ENCODE data around the gene IGF2.

Gene IGF2

DNA sequence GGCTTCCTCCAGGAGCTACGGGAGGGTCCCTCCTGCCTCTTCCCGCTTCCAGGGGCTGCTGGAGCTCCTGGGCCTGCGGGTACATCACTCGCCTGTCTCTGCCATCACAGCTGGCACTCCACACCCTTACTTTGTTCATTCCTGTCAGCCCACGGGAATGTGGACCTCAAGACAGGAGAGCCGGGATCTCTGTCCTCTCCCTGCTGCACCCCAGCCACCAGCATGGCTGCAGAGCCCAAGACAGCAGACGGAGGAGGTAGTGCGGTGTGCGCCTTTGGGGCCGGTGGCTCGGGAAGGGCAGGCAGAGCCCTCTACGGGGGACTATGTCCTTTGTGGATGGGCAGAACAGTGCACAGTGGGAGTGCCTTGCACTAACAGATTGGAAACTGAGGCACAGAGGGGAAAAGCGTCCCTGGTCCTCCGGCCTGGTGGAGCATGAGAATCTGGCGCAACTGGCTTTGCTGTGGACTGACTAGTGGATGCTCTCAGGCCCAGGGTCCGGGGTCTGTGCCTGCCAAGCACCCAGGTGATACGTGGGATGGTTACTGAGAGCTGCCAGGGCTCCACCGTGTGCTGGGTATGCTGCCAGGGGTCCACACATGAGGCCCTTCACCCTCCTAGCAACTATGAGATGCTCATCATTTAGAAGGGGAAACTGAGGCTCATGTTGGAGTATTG, 47.3 kb downstream of the IGF2 start:
- no peak for DNase-seq (ENCODE audit: low read depth in 2 of 2)

DNA sequence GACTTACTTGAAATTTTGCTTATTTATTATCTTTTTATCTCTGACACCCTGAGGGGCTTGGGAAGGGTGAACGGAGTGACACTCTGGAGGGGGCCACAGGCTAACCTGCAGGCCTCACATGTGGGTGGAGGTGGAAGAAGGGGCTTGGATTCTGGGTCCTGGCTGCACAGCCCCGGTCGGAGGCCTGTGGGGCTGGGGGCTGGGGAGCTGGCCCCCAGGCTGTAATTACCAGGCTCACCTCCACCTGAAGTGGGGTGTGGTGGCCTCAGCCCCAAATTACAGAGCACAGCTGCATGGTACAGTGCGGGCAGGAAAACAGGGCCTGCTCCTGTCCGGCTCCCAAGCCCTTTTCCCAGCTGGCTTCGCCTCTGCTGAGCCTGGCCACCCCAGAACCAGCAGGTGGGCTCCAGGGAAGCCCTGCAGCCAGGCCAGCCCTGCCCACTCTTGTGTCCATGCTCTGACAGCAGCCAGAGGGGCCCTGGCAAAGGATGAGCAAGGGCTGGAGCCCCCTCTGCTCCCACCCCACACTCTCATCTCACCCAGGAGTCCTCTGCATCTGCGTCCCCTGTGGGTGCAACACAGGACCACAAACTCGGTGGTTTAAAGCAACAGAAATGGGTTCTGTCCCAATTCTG, 48.0 kb downstream of the IGF2 start:
- DNase-seq (ENCODE audit: low read depth in 2 of 2): no peak

DNA sequence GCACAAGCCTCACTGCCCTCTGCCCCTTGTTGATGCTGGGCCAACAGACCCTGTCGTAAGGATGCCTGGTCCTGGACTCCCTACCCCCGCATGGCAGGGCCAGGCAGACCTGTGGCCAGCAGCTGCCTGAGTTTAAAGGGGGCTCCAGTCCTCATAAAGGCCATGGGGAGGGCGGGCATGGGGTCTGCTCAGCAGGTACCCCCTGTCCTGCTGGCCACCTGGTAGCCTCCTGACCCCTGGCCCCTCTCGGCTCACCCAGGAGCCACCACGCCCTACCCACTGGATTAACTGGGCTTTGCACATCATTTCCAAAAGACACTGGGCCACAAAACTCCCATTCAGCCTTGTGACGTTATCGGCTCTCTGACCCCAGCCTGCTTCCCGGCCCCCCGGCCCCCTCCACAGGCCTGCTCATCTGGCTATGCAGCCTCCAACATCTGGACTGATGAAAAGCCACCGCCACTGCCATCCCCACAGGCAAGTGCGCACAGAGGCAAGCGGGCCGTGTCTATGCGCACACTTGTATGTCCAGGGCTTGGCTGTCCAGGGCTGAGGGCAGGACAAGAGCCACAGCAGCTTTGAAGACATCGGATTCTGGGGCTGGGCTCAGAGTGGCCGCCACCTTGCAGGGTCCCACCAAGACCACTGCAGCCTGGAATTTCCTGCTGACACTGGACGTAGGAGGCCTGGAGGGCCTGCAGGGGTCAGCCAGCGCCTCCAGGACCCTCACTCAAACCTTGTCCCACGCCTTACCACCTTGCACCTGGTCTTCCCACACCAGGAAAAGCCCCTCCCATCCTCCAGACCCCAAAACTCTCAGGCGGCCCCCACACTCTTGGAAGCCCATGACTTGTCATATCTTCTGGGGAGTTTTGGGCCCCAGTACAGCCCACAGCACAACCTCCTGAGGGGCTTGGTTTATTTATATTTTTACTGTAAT, 48.7 kb downstream of the IGF2 start:
- DNase-seq (ENCODE audit: low read depth in 2 of 2): no peak

DNA sequence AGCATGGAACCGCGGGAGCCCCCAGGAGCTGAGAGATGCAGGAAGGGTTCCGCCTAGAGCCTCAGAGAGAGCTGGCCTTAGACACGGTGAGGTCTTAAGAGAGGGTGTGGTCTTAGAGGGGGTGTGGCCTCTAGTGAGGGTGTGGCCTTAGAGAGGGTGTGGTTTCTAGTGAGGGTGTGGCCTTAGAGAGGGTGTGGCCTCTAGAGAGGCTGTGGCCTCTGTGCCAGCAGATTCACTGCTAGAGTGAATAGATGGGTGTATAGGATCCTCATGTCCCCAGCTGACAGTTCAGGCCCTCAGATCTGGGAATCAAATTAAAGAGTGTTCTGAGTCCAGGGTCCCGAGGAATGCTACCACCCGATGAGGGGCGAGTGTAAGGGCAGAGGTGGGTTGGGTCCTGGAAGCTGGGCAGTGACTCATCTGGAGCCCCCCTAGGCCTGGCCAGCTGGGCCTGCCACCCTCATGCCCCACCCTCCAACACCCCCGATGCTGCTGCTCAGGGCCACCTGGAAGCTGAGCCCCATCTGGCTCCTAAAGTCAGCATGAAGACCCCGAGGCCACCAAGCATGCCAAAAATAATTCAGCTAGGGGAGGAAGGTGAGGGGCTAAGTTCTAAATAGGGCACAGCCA, 49.5 kb downstream of the IGF2 start:
- DNase-seq (ENCODE audit: low read depth in 2 of 2): no peak

DNA sequence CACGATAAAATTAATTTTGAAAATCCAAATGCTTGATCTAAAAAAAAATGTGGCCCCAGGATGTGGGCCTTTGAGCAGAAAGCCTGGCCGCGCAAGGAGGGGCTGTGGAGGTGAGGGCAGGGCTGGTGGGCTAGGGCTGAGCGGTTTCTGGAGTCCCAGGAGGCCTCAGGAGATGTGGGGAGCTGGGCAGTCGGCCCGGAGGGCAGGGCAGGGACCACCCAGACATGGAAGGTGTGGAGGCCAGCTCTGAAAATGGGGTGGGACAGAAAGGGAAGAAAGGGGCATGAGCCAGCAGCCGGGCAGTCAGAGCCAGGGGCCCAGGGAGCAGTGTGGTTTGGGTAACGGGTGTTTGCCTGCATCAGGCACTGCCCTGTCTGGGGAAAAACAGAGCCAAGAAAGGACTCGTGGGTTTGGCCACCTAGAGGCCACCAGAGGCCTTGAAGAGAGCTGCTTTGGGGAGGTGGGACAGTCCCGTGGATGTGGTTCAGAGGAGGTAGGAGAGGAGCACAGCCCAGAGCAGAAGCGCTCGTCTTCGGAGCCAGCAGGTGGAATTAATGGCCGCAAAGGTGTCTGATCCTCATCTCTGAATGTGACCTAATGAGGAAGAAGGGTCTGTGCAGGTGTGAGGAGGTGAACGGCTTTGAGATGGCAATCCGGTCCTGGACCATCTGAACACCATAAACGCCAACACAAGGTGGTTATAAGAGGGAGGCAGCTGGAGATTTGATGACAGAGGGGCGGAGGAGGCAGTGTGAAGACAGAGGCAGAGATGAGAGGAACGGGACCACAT, 50.2 kb downstream of the IGF2 start:
- DNase-seq (ENCODE audit: low read depth in 2 of 2): no peak

DNA sequence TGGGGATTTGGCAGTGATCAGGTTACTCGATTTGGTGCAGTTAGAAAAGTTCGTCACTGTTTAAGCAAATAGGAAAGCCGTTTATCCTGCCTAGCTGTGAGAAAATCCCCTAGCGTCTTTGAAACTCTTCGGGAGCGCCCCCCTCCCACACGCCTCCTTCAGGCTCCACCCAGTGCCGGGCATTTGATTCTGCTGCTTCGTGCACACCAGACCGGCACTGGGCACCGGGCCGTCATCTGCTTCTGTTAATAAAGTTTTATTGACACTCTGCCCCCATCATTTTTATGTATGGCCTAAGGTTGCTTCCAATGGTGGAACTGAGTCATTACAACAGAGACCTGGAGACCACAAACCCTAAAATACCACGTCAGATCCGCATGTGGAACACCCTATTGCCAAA, 50.9 kb downstream of the IGF2 start:
- no peak for DNase-seq (ENCODE audit: low read depth in 2 of 2)

DNA sequence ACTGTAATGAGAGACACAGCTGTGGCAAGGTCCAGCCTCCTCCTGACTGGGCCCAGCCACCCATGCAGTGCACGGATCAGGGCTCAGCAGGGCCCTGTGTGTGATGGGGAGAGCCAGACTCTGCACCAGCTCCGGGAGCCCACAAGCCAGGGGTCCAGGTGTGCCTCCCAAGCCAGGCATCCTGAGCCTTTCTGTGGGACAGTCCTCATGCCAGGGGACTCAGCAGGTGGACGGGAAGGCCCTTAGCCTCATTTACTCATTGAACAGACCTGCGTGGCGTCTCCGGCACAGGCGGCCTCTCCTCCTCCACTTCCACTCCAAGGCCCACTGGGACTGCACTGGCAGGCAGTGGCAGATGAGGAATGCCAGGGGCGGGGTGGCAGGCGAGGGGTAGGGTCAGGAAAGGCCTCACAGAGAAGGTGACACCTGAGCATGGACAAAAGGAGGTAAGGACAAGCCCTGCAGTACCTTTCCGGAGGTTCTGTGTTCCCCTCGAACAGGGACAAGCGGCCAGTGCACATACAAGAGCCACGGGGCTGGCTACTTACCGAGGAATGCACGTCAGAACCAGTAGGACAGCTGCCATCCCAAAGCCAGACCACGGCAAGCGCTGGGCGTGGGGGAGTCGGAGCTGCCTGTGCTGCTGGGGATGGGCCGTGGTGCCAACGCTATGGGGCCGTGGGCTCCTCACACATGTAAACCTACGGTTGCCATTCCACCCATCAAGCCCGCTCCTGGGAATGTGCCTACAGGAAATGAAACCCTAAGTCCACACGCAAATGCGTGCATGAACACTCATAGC, 52.7 kb downstream of the IGF2 start:
- no peak for DNase-seq (ENCODE audit: low read depth in 2 of 2)

DNA sequence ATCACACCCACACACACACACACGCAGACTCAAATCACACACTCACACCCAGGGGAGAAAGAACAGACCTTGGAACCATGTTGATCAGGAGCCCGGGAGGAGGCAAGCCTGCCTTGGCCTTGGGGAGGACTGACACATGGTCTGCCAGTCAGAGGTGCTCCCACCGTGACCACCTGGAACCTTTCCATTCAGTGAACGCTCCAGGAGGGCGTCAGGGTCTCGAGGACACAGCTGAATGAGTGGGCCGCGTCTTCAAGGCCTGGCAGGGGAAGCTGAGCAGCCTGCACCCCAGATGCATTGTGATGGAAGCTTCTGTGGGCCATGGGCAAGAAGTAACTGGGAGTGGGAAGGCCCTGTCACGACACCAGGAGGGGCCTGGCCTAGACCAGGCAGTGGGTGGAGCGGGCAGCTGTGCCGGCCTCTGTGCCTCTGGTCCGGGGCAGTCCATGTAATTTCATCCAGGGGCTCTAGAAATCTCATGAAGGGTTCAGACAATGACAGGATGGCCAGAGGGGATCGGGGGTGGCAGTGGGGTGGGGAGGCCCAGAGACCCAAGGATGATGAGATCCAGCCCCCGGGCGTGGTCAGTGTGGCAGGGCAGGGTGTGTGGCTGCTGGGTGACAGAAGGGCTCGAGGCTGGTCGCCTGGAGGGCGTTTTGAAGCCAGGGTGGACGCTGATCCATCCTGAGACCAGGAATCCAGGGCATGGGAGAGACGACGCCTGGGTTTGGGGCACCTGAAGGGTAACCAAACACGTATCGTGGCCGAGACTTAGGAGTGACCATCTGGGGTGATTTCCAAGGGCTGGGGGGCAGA, 53.7 kb downstream of the IGF2 start:
- DNase-seq (ENCODE audit: low read depth in 2 of 2): no peak

DNA sequence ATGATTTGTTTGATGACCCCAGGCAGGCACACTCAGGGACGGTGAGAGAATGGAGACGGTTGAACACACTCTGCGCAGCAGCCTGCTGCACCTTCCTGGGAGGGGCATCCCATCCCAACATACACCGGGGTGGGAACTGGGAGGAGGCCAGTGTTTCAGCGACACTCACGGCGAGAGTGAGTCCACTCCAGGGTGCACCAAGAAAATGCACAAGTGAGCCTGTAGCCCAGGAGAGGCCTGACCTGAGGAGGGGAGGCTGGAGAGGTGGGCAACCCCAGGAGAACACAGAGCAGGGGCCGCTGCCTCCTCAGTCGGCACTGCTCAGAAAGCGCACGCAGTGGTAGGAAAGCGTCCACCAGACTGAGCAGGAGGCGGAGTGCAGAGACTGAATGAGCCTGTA, 54.5 kb downstream of the IGF2 start:
- no peak for DNase-seq (ENCODE audit: low read depth in 2 of 2)
